GM12891 (cell line): ENCODE results near the gene SUSD5.
"Not testable (repeated sequence)": the region's sequence is repeated elsewhere in the genome, so short reads cannot be mapped to it uniquely, and the experiment has no call there.

Experiments
- DNase-seq: peaks from one replicate; pipeline ENCODE4 v3.0.0; 2011; ENCODE audit warnings: low spot score; ENCODE audit not compliant: insufficient read length
- FAIRE-seq: peaks from 2 replicates; lab custom pipeline; 2011; peaks lifted over from hg19 to GRCh38; lab: Jason Lieb, UNC
- PAX5 ChIP-seq: IDR thresholded peaks from 2 replicates; pipeline ENCODE4 v1.6.1; 2011; ENCODE audit warnings: low read length, moderate library complexity, mild to moderate bottlenecking; ENCODE audit not compliant: insufficient read depth, severe bottlenecking
- POLR2A ChIP-seq: IDR thresholded peaks from 2 replicates; pipeline ENCODE4 v1.6.1; 2011; ENCODE audit warnings: low read depth, low read length, control low read depth
- POLR2AphosphoS5 ChIP-seq: IDR thresholded peaks from 2 replicates; pipeline ENCODE4 v1.6.1; 2011; ENCODE audit warnings: low read depth, low read length, control low read depth
- POU2F2 ChIP-seq: IDR thresholded peaks from 2 replicates; pipeline ENCODE4 v1.6.1; 2011; ENCODE audit warnings: low read depth, mild to moderate bottlenecking, control low read depth, low read length, moderate library complexity
- SPI1 ChIP-seq: IDR thresholded peaks from 2 replicates; pipeline ENCODE4 v1.6.1; 2011; ENCODE audit warnings: low read depth, low read length, control low read depth
- TAF1 ChIP-seq: IDR thresholded peaks from 2 replicates; pipeline ENCODE4 v1.6.1; 2011; ENCODE audit warnings: low read depth, low read length, control low read depth

SUSD5 gene

DNA sequence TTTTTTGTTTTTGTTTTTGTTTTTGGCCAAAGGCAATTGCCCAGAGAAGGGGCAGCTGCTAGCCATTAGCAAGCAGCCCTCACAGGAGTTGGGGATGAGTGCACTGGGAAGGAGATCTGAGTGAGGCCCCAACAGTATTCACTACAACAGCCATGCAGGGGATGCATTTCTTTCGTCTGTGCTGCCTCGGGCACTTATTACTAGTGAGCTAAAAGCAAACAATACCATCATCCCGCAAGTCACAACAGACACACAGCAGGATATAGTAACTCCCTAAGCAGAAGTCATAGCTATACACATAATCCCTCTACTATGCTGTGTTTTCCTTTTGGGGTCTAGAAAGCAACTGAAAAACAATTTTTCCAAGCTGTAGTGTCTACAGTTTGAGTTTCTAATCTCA lies 77.6 kb downstream of the SUSD5 start:
- no peak for TF ChIP-seq SPI1
- TF ChIP-seq POLR2AphosphoS5, result no peak
- TF ChIP-seq POU2F2, result no peak
- no peak for TF ChIP-seq PAX5
- TF ChIP-seq POLR2A, result no peak
- TF ChIP-seq TAF1, result no peak
- DNase-seq (no peak), FAIRE-seq (no peak)

DNA sequence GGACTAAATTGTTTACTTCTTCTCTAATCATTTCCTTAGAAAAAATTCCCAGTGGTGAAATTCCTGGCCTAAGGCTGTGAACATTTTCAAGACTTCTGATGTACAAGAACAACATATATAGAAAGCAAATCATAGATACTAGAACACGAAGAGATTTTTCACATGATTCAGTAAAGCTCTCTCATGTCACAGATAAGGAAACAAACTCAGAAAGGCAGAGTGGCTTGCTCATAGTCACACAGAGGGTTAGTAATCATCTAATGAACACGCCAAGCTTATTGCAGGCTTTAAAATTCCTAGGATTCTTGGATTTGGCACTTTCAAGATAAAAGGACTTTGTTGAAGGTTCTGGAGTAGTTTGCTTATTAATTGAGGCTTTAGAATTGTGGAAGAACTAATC lies 78.6 kb downstream of the SUSD5 start:
- no peak for TF ChIP-seq PAX5
- no peak for TF ChIP-seq POLR2AphosphoS5
- no peak for TF ChIP-seq SPI1
- TF ChIP-seq TAF1, result no peak
- TF ChIP-seq POU2F2, result no peak
- TF ChIP-seq POLR2A, result no peak
- FAIRE-seq (no peak), DNase-seq (no peak)

DNA sequence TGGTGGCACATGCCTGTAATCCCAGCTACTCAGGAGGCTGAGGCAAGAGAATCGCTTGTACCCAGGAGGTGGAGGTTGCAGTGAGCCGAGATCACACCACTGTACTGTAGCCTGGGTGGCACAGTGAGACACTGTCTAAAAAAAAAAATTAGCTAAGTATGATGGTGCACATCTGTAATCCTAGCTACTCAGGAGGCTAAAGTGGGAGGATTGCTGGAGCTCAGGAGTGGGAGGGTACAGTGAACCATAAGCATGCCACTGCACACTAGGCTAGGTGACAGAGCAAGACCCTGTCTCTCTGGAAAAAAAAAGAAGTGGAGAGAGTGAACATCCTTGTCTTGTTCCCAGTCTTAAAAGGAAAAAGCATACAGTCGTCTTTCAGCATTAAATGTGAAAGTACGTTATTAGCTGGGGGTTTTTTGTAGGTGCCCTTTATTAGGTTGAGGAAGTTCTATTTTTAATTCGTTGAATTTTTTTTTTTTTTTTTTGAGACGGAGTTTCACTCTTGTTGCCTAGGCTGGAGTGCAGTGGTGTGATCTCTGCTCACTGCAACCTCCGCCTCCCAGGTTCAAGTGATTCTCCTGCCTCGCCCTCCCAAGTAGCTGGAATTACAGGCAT lies 79.5 kb downstream of the SUSD5 start:
- DNase-seq, FAIRE-seq: not testable (repeated sequence)

DNA sequence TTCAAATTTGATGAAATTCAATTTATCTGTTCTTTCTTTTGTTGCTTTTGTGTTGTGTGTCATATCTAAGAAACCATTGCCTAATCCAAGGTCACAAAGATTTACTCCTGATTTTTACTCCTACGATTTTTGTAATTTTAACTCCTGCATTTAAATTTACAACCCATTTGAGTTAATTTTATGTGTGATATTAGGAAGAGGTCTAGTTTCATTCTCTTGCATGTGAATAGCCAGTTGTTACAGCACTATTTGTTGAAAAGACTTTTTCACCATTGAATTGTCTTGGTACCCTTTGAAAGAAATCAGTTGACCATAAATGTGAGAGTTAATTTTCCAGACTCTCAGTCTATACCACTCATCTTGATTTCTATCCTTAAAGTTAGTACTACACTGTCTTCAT lies 80.9 kb downstream of the SUSD5 start:
- no peak for TF ChIP-seq TAF1
- no peak for TF ChIP-seq PAX5
- no peak for TF ChIP-seq SPI1
- no peak for TF ChIP-seq POLR2A
- no peak for TF ChIP-seq POLR2AphosphoS5
- TF ChIP-seq POU2F2, result no peak
- no peak for DNase-seq
- FAIRE-seq, result no peak

DNA sequence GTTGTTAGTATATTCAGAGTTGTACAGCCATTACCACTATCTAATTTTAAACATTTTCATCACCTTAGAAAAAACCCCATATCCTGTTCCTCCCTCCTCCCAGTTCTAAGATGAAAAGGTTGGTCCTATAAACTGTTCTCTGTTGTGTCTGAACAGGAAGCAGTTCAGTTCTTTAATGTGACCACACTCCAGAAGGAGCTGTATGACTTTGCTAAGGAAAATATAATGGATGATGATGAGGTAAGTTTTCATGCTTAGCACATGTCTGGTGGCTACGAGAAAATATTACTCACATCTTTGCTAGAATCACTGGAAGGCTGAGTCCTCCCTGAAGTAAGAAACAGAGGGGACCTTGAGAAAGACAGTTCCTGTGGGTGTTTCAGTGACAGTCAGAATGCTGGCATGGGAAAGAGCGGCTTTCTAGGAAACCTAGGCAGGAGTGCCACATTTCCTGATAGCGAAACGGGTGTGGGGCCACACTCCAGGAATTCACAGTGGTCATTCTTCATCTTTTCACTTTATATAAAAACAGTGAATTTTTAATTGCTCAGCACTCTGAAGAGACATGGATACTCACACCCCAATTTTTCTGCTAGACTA lies 84.5 kb downstream of the SUSD5 start:
- FAIRE-seq (no peak), DNase-seq (no peak)
- TF ChIP-seq SPI1 (no peak), POLR2A (no peak), POLR2AphosphoS5 (no peak), POU2F2 (no peak), PAX5 (no peak), TAF1 (no peak)

DNA sequence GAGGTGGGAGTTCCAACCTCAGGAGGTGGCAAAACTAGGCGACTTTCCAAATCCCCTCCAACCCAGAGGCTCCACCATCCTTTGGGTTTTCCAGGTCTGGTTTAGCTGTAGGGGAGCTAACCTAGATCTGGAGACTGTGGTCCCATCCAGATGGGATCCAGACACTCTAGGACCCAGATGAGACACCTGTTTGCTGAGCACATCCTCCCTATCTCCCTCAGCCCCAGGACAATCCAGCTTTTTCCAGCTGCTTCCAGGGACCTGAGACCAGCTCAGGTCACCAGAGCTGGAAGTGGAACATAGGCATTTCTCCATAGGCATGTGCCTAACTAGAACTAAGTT lies 86.6 kb downstream of the SUSD5 start:
- TF ChIP-seq SPI1 (no peak), POLR2A (no peak), POU2F2 (no peak), TAF1 (no peak), POLR2AphosphoS5 (no peak), PAX5 (no peak)
- DNase-seq (no peak), FAIRE-seq (peak; percentile 59)

DNA sequence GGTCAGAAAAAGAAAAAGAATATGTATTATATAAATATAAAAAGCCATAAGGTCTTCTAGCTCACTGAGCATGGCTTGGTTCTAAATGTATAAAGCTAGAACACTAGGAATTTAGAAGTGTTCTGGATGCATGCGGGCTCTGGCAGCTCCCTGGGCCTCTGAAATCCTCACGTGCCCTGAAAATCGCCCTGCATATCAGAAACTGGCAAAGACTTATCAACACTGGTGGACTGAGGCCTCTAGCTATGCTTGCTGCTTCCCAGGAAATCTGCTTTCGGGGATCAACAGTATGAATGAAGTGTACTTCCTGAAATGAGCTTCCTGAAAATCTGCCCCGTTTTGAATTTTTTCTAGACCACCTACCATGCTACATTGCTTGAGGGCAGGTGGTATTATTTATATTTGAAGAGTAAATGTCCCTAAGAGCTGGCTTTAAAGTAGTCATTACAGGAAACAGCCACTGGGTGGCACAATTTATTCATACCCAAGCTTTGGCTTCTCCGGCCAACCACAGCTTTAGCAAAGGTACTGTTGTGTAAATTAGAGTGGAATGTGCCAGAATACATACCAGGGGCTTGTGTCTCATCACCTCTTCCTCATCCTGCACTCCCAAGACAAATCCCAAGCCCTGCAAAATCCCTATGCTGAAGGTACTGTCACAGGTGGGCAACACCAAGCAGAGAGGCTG lies 87.1 kb downstream of the SUSD5 start:
- no peak for TF ChIP-seq SPI1
- TF ChIP-seq POLR2AphosphoS5, result no peak
- TF ChIP-seq TAF1, result no peak
- no peak for TF ChIP-seq PAX5
- TF ChIP-seq POLR2A, result no peak
- no peak for TF ChIP-seq POU2F2
- peak; percentile 46 for DNase-seq
- FAIRE-seq, result peak; percentile 86

DNA sequence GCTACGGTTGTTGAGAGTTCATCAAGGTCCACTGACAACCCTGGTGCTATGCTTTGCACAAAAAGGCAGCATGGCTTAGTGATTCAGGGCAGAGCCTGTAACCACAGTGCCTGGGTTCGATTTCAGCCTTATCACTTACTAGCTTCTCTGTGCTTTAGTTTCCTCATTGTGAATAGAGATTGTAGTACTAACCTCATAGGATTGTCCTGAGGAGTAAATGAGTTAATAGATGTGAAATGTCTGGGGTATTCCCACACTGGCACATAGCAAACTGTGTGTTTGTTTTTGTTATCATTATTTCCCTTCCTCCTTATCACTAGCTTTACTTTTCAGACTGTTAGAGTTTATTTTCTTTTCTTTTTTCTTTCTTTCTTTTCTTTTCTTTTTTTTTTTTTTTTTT lies 88.5 kb downstream of the SUSD5 start:
- TF ChIP-seq TAF1 (no peak), PAX5 (no peak), POLR2AphosphoS5 (no peak), POU2F2 (no peak), POLR2A (no peak), SPI1 (no peak)
- DNase-seq, result no peak
- FAIRE-seq, result peak; percentile 67

DNA sequence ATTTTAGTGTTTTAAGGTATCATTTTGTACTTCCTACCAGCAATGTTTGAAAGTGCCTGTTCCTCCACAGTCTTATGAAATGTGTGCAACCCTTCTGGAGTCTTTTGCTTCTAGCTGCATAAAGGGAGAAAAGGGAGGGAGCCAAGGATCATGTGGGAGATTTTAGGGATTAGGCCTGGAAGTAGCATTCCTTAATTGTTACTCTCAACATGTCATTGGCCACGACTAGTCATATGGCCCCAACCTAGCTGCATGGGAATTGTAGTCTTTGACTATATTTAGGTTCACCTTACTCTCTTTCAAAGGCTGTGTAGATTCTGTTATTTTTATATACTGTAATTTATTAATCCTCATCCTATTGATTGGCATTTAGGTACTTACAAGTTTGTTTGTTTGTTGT lies 89.9 kb downstream of the SUSD5 start:
- FAIRE-seq (no peak), DNase-seq (no peak)
- no peak for TF ChIP-seq SPI1
- TF ChIP-seq POU2F2, result no peak
- TF ChIP-seq PAX5, result no peak
- no peak for TF ChIP-seq POLR2AphosphoS5
- TF ChIP-seq POLR2A, result no peak
- TF ChIP-seq TAF1, result no peak

DNA sequence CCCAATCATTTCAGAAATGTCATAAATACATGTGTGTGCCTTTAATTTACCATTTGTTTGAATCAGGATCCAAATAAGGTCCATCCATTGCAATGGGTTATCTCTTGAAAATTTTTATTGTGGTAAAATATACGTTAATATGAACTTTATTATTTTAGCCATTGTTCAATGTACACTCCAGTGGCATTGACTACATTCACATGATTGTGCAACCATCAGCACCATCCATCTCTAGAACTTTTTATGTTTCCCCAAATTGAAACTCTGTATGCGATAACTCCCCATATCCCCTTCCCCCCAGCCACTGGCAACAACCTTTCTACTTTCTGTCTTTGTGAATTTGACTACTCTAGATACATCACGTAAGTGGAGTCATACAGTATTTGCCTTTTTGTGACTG lies 92.8 kb downstream of the SUSD5 start:
- DNase-seq (no peak), FAIRE-seq (peak; percentile 23)
- TF ChIP-seq PAX5 (no peak), TAF1 (no peak), POLR2A (no peak), POLR2AphosphoS5 (no peak), POU2F2 (no peak), SPI1 (no peak)
